AG04450 (cell line): Measurements from ENCODE around the gene DPP7. TPM values are rescaled to one million over a fixed set of nuclear protein-coding genes. Genes with fewer than 3 reads are reported as not detected.

Experiments used
- CTCF ChIA-PET: fragments of 300-600, 350-600 bp; formaldehyde crosslinking; extraction: SDS; loops from one replicate; lab custom pipeline; 2022; ENCODE audit warnings: antibody characterized with exemption, inconsistent platforms; lab: Charles Lee
- POLR2A ChIA-PET: fragments of 350-600 bp; formaldehyde crosslinking; extraction: SDS; loops from one replicate; lab custom pipeline; 2021; ENCODE audit warnings: antibody characterized with exemption, inconsistent platforms; lab: Yijun Ruan, JAX
- DNase-seq: peaks from one replicate; pipeline ENCODE4 v3.0.0-alpha.2; 2011; ENCODE audit warnings: low read depth, low spot score
- H3K27ac ChIP-seq: one replicate; pipeline ENCODE4 v1.5.1; 2012; ENCODE audit warnings: low read depth, low read length, control low read depth
- H3K27me3 ChIP-seq: one replicate; pipeline ENCODE4 v1.6.0; 2012; ENCODE audit warnings: low read length; ENCODE audit not compliant: control insufficient read depth, insufficient read depth
- H3K4me3 ChIP-seq: 2 replicates; pipeline ENCODE4 v1.5.1; 2011; ENCODE audit warnings: mild to moderate bottlenecking, low read depth, low read length, control low read depth
- H3K9me3 ChIP-seq: 2 replicates; pipeline ENCODE4 v1.5.1; 2012; ENCODE audit warnings: low read length; ENCODE audit not compliant: control insufficient read depth, insufficient read depth
- polyA plus RNA-seq: library from polyadenylated mRNA; depleted of rRNA; stranded (reverse); fragments of >200 nt; gene quantifications from 2 replicates; pipeline ENCODE4 v1.2.3, GENCODE V29; 2011
- TF ChIP-seq, protein P1 (sequence below): IDR thresholded peaks from 2 replicates; pipeline ENCODE4 v1.5.1; 2011; ENCODE audit warnings: low read depth, low read length, control low read depth, inconsistent platforms

Gene DPP7
- polyA plus RNA-seq, 1 experiment = 30.6 TPM

GRCh38 chr9:137067860-137068538 lies 46.5 kb downstream of the DPP7 start:
- ChIA-PET POLR2A (no interaction called here), CTCF (interaction anchor here (0.6 to 8.4 kb wide), 20 partner anchors 8 to 281 kb away, joined by 3 to 104 read pairs (median 5); partner anchors contain the start of genes ENTPD2, MAN1B1 and NPDC1)
- TF ChIP-seq, protein P1, sequence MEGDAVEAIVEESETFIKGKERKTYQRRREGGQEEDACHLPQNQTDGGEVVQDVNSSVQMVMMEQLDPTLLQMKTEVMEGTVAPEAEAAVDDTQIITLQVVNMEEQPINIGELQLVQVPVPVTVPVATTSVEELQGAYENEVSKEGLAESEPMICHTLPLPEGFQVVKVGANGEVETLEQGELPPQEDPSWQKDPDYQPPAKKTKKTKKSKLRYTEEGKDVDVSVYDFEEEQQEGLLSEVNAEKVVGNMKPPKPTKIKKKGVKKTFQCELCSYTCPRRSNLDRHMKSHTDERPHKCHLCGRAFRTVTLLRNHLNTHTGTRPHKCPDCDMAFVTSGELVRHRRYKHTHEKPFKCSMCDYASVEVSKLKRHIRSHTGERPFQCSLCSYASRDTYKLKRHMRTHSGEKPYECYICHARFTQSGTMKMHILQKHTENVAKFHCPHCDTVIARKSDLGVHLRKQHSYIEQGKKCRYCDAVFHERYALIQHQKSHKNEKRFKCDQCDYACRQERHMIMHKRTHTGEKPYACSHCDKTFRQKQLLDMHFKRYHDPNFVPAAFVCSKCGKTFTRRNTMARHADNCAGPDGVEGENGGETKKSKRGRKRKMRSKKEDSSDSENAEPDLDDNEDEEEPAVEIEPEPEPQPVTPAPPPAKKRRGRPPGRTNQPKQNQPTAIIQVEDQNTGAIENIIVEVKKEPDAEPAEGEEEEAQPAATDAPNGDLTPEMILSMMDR = peak; percentile 86
- no peak overlapping the region for H3K27ac ChIP-seq
- DNase-seq = no peak
- H3K9me3 ChIP-seq = no peaks in the 10 kb centered on the region; the same call in 1 of the 2 replicates
- no peak overlapping the region for H3K4me3 ChIP-seq
- H3K27me3 ChIP-seq = no peaks in the 10 kb centered on the region

- Histone ChIP-seq H3K4me3 (no peak overlapping the region), H3K27me3 (no peaks in the 10 kb centered on the region), H3K9me3 (no peaks in the 10 kb centered on the region; the same call in 1 of the 2 replicates), H3K27ac (no peak overlapping the region)
- DNase-seq = no peak
- POLR2A ChIA-PET = no interaction called here
- CTCF ChIA-PET = interaction anchor here (1.3 to 8.4 kb wide), 9 partner anchors 12 to 279 kb away, joined by 3 to 104 read pairs (median 11); partner anchors contain the start of genes ENTPD2, MAN1B1 and NPDC1
- TF ChIP-seq, protein P1 = no peak
Measured at GRCh38 chr9:137066096-137066861, 48.3 kb downstream of the DPP7 start.

- TF ChIP-seq, protein P1 = no peak
- ChIA-PET POLR2A (interaction anchor here (0.8 kb wide), 1 partner anchor 21 kb away, joined by 3 read pairs; the partner anchor contains the start of gene MAN1B1), CTCF (interaction anchor here (1.3 to 8.4 kb wide), 6 partner anchors 11 to 278 kb away, joined by 3 to 104 read pairs (median 22); partner anchors contain the start of genes ENTPD2 and NPDC1)
- Histone ChIP-seq H3K4me3 (no peak overlapping the region), H3K27me3 (no peaks in the 10 kb centered on the region), H3K27ac (no peak overlapping the region), H3K9me3 (no peaks in the 10 kb centered on the region; the same call in 1 of the 2 replicates)
- no peak for DNase-seq
Measured at GRCh38 chr9:137065336-137065967, 49.1 kb downstream of the DPP7 start.

DNA sequence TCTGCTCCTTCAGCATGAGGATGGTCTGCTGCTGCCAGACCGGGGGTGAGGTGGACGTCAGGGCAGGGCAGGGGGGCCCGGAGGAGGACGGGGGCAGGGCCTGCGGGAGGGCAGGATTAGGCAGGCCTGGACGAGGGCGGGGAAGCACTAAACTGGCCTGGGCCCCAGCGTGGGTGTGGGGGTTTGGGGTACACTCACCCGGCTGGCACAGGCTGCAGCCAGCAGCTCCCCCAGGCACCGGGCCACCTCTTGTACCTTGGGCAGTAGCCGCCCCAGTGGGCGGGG lies 49.7 kb downstream of the DPP7 start:
- ChIA-PET POLR2A (no interaction called here), CTCF (interaction anchor here (0.9 to 8.4 kb wide), 10 partner anchors 11 to 278 kb away, joined by 3 to 104 read pairs (median 7); partner anchors contain the start of genes ENTPD2 and NPDC1)
- peaks cover 2% of the 10 kb centered on the region for H3K27me3 ChIP-seq
- TF ChIP-seq, protein P1 = no peak
- no peak overlapping the region for H3K27ac ChIP-seq
- no peak overlapping the region for H3K4me3 ChIP-seq
- no peak for DNase-seq
- H3K9me3 ChIP-seq = no peaks in the 10 kb centered on the region; the same call in 1 of the 2 replicates
